ENCODE results near the gene SLC6A19. TPM values are rescaled to one million over a fixed set of nuclear protein-coding genes. Genes with fewer than 3 reads are reported as not detected.

SLC6A19 gene
- polyA plus RNA-seq, 1 donor, result 67.4 TPM

DNA sequence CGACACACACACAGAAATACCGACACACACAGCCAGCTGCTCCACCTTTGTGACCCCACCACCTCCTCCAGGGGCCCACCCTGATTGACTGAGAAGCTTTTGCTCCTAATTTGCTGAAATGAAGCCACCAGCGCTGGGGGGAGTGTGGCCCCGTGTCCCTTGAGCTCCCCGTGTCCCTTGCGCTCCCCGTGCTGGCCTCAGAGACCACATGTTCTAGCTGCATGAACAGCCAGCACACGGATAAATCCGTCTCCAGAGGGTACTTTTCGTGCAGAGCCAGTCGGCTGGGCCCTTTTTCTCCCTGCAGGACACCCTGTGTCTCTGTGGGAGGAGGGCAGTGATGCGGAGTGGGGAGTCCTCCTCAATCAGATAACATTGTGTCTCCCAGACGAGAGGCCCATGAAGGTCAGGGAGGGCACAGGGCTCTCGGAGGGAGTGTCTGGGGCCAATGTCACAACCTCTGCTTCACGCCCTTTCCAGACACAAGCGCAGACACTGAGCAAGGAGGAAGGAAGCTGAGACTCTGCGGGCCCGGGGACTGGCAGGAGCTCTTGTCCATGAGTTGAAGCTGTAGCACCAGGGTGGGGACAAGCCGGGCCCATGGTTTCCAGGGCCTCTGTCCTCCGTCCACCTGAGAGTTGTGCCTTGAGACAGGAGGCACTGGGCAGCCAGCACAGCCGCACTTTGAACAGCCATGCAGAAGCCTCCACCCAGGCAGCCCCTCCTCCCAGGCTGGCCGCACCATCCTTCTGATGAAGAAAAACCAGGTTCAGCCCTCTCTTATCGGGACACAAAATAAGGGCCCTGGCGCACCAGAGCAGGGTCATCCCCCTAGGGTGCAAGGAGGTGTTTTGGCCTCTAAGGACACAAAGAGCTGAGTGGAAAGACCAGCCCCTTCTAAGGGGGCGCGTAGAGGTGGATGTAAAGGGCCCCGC is 36.4 kb upstream of the SLC6A19 start:
- DNase-seq, result no peak

- no peak for DNase-seq
Observed at GRCh38 chr5:1165864-1166263, 35.5 kb upstream of the SLC6A19 start.

- no peak for DNase-seq
Observed at GRCh38 chr5:1166370-1166769, 35.0 kb upstream of the SLC6A19 start.

GRCh38 chr5:1167361-1167727 is 34.1 kb upstream of the SLC6A19 start:
- DNase-seq, result no peak

DNA sequence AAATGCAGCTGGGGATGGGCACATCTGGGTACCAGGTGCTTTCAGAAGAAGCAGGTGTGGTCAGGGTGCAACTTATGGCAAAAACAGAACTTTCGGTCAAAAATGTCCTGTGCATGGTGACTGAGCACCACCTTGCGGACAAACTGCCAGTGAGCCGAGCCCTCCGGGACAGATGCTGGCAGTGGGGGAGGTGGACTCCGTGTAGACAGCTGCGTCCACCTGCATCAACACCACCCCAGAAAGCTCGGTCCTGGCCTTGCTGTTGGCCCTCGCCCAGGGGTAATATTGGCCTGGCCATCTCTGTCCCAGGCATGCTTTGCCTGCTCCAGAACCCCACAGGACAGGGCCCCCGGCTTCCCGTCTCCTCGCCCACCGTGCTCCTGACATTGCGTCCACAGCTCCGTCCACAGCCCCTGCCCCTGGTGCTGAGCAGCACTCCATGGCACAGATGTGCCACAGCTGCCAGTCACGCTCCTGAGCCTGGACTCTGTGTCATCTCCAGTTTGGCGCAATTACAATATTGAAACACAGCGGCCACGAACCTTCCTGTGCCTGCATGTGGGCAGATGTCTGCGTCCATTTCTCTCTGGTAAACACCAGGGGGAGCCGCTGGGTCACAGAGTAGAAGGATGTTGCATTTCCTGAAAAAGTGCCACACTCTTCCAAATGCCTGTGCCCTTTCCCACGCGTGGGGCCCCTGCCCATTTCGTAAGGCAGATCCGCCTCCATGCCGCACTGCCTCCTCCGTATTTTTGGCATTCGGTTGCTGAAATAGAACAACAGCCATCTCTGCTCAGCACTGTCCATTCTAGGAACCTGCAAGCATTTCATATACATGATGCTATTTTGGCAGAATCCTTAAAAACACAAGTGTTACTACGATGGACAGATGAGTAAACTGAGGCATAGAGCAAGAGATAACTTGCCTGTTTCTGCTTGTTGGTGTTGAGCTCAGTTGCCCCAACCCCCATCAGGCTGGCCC is 33.4 kb upstream of the SLC6A19 start:
- peak; percentile 75 for DNase-seq

DNA sequence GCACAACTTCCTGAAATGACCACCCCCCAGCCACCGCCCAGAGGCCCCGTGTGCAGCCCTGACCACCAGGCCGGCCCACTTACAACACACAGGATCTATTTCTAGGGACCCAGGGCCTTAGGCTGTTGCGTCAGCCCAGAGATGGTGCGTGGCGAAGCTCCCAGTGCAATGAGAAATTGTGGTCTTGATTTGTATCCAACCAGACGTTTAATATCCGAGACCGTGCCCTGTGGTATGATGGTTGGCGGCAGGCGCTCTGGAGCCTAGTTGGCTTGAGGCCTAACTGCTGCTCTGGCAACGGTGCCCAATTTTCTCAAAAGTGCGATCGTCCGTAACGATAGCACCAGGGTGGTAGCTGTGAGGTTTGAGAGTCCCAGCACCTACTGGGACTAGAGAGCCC is 32.6 kb upstream of the SLC6A19 start:
- no peak for DNase-seq

GRCh38 chr5:1169211-1170115 is 31.9 kb upstream of the SLC6A19 start:
- DNase-seq, result no peak

DNA sequence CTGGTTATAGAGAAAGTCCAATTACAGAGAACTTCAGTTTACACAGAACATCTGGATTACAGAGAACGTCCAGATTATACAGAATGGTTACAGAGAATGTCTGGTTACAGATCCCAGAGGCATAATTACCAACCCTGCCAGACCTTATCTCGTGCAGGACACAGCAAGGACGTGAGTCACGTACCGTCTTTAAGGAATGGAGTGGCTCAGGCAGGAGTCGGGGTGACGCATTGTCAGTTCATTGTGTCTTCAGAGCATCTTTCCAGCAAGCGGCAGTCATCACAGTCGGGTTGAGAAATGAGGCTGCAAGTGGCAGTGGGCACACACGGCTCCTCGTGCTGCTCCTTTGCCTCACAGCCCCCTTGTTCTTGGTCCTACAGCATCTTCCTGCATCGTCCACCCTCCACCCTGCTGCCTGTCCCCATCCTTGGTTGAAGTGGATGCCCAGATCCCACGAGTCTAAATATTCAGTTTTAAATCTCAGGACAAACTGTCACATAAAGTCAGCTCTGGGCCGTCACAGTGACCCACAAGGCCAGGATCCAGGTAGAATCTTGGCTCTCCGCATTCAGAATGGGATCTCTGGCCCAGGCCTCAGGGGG is 30.0 kb upstream of the SLC6A19 start:
- DNase-seq, result no peak

- no peak for DNase-seq
Observed at GRCh38 chr5:1172007-1172581, 29.3 kb upstream of the SLC6A19 start.

DNA sequence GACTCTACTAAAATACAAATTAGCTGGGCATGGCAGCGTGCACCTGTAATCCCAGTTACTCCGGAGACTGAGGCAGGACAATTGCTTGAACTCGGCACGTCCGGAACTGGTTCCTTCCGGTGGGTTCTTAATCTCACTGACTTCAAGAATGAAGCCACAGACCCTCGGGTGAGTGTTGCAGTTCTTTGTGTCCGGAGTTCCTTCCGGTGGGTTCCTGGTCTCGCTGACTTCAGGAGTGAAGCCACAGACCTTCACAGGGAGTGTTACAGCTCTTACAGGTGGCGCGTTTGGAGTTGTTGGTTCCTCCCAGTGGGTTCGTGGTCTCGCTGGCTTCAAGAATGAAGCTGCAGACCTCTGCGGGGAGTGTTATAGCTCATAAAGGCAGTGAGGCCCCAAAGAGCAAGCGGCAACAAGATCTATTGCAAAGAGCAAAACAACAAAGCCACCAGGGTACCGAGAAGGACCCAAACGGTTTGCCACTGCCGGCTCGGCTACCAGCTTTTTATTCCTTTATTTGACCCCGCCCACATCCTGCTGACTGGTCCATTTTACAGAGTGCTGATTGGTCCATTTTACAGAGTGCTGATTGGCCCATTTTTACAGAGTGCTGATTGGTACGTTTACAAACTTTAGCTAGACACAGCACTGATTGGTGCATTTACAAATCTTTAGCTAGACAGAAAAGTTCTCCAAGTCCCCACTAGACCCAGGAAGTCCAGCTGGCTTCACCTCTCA is 28.6 kb upstream of the SLC6A19 start:
- DNase-seq, result no peak

DNA sequence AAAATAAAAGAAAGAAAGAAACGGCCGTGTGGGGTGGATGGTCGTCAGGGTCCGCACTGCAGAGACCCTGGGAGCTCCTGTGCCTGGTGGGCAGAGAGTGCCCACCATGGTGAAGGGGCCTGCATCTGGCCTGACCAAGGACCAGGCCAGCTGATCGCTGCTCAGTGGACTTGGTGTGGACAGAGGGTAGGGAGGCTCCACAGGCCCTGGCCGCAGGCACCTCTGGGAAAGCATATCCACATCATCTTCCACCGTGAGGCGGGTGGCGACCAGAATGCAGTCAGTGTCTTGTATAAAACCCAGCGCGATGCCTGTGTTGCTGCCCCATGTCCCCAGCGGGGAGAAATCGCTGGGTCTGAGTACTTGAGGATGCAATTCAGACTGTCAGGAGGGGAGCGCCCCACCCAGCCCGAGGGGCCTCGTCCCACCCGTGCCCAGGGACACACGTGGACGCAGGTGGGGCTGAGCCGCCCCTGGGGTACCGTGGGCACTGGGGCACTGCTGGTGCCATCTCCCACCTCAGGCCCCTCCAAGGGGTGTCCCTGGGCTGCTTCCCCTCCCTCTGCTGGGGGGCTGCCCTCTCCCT is 27.8 kb upstream of the SLC6A19 start:
- no peak for DNase-seq

DNA sequence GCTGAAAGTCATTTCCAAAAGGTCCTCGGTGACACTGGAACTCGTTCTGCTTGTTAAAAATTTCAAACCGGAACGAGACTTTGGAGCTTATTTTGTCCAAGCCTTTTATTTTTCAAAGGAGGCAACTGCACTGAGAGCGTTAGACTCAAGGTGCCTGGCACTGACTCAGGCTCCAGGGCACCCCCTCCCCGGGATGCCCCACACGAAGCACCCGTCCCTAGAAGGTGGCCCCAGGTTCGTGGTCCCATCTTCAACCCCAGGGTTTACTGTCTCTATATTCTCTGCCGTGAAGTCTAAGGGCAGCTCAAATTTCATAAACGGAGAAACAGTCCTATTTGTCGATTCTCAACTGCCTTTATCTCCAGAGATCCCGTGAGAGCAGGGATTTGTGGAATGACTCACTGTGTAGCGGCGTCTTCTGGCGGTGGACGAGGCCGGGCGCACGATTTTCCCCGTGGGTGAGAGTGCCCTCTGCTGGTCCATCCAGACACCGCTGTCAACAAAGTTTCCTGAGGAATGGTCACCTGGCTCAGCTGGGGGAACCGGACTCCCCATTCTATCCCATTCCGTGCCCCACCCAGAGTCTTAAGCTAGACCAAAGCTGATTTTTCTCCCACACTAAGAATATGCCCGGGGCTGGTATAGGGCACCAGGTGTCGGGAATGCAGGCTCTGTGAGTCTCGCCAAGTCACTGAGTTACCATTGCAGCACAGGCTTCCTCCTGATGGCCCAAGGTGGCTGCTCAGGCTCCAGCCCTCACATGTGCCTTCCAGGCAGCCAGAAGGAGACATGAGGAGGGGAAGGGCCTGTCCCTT is 27.1 kb upstream of the SLC6A19 start:
- no peak for DNase-seq

DNA sequence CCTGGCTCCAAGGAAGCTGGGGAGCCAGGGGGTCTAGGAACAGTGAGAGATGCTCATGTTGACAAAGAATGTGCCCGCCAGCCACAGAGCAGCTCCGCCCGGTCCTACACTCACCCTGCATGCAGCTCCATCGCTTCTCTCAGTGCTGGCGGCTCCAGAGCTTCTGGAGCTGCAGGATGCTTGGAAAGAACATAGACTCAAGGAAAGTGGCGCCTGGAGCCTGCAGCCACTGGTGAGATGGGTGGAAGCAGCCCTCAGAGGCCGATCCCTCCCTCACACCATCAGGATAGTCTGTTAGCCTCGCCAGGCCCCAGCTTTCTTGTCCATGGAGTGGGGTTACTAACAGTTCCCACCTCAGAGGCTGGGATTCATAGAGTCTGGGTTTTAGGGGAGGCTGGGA is 26.4 kb upstream of the SLC6A19 start:
- DNase-seq, result no peak

DNA sequence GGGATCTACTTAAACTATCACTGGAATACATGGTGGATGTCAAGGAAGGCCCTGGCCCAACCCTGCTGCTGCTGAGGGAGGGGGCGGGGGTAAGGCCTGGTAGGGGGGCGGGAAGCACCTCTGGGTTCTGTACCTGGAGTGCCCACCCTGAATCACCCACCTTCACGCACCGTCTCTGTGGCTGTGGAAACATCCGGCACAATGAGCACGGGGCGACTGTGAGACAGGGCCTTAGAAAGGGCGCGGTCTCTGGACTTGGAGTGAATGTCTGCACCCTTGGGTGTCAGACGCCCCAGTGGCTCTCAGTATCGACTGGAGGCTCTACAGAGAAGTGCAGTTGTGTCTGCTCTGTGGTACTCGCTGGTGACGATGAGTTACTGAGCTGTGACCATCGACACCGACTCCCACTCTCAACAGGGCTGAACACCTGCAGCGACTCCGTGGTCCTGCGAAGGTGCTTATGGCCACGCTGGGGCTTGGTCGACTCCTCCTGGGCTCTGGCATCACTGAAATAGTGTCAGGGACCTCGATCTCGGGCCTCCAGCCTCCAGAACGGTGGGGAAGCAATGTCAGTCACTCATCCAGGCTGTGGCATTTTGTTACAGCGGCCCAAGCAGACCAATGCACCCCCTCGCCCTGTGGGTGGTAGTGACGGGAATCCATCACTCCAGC is 25.5 kb upstream of the SLC6A19 start:
- DNase-seq, result no peak

DNA sequence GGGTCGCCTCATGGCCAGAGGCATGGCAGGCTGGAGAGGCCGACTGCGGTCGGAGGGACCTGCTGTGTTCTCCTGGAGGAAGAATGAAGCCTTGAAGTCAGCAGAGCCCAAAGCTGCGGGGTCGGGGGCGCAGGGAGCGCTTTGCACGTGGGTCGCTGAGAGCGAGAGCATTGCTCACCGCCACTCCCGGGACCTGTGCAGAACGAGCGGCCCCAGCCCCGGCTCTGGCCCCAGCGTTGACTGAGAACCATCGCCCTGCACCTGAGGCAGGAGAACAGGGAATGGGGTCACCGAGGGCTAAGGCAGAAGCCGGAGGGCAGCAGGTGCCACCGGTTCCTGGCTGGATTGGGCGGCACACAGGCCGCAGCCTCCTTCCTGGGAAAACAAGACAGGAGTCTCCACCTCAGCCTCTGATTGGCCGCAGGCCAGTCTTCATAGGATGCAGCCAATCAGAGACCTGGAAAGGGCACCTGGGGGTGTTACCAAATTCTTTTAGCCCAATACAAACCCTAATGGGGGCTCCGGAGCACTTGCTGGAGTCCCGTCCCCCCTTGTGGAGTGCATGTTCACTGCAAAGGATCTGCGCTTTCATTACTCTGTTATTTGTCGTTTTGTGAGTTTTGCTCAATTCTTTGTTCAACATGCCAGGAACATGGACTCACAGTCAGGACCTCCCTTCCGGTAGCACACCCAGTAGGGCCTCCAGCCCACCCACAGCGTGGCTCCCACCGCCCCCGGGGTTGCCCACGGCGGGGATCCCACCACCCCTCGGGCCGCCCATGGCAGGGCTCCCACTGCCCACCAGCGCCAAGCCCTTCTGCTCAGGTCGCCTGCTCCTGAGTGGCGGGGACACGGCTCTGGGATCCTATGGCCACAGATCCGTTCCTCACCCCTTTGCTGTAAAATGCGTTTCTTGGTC is 24.7 kb upstream of the SLC6A19 start:
- no peak for DNase-seq

DNA sequence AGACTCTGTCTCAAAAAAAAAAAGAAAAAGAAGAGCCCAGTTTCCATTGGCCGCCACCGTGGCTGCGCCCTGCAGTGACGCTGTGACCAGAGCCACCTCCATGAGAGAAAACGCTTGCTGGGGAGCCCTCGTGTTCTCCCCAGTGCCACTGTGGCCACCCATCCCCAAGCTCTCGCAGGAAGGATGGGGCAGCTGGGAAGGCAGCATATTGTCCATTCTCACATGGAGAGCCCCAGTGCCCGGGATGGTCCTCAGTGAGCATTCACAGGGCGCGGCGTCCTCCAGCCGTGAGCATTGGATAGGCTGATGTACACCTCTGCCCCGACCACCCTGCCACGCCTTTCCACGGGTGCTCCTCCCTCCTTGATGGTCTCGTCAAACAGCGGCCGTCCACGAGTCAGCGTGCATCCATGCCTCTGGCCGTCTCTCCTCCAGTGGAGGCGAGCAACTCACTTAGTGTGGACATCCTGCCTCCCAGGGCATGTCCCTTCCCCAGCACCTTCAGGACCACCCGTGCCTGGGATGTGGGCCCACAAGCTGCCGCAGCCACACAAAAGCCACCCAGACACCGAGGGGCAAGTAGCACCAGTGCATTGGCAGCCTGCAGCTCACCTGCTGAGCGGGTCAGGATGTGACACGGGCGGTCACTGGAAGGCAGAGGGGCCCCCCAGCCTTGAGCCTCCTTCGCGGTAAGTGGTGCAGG is 23.4 kb upstream of the SLC6A19 start:
- DNase-seq, result no peak
